ENCODE data around the gene CSMD2. TPM values are rescaled to one million over a fixed set of nuclear protein-coding genes. Genes with fewer than 3 reads are reported as not detected.

The CSMD2 gene
- total and polyA plus RNA-seq, 2 of the 8 experiments (the other 6 are each of a cell fraction or from before 2014, with no cell fraction given) = 7.0 to 14.7 TPM

DNA sequence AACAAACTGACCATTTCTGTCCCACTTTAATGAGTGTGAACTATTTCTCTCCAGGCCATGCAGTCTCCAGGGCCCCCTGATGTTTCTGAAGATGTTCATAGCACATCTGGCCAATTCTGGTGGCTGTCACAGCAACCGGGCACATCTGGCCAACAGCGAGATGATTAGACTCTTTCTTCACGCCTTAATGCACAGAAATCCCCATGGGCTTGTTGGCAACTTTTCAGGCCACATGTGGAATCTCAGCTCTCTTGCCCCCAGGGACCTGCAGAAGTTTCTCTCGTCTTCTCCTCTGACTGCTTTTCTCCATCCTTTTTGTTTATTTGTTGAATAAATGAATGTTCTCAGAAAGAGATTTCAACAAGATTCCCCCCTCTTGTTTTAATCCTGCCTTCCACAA lies 372.4 kb downstream of the CSMD2 start:
- H3K79me1 ChIP-seq (ENCODE audit: low read depth, low read length) = no peaks in the 10 kb centered on the region
- no peak overlapping the region for H3K14ac ChIP-seq (ENCODE audit: insufficient read length)
- no peak overlapping the region for H3K4me2 ChIP-seq (ENCODE audit: insufficient read depth in 1 of 2, low read depth in 2 of 2, low read length in 2 of 2)
- DNase-seq (ENCODE audit: low read depth in 1 of 2, low spot score in 2 of 2) (no peak), FAIRE-seq (no peak)
- H2BK120ac ChIP-seq (replicated peaks; ENCODE audit: low read depth, low read length) = no peak overlapping the region
- H3K23me2 ChIP-seq (ENCODE audit: low read depth, low read length) = 0 out of 2 replicates have a peak, but pooled peaks cover 2% of the 10 kb centered on the region
- peaks cover 0 to 7% (median 4%) of the 10 kb centered on the region in 4 experiments; a peak in 4 of 8 replicates for H3K36me3 ChIP-seq (ENCODE audit: control insufficient read depth in 2 of 4, insufficient read depth in 4 of 4, low read length in 3 of 4)
- no peaks in the 10 kb centered on the region for H3K4me1 ChIP-seq (replicated peaks in 1 of 4; ENCODE audit: control insufficient read depth in 3 of 4, insufficient read depth in 4 of 4, low read length in 3 of 4)
- no peak for TF ChIP-seq SRF (IDR thresholded peaks at IDR 0.05; ENCODE audit: low read depth, low read length)
- TF ChIP-seq NANOG (IDR thresholded peaks at IDR 0.05; ENCODE audit: insufficient read depth, low read depth, low read length, poor library complexity, severe bottlenecking) = no peak
- TF ChIP-seq KDM4A (IDR thresholded peaks at IDR 0.05; ENCODE audit: low read depth, low read length, severe bottlenecking) = no peak
- TF ChIP-seq CEBPB (IDR thresholded peaks at IDR 0.05; ENCODE audit: low read depth, low read length) = no peak
- no peak for TF ChIP-seq SP2 (IDR thresholded peaks at IDR 0.05; ENCODE audit: low read length)
- no peak for TF ChIP-seq BCL11A (IDR thresholded peaks at IDR 0.05; ENCODE audit: low read depth in 2 of 2, low read length in 2 of 2)
- TF ChIP-seq KDM1A (IDR thresholded peaks at IDR 0.05; ENCODE audit: borderline replicate concordance, low read length) = no peak
- no peak for TF ChIP-seq EGR1 (IDR thresholded peaks at IDR 0.05; ENCODE audit: borderline replicate concordance, low read depth, low read length)
- WGBS, 2 experiments (ENCODE audit: extremely low coverage in 1 of 2, insufficient coverage in 1 of 2, insufficient read length in 1 of 2, insufficient replicate concordance in 2 of 2, low coverage in 1 of 2, low lambda C conversion rate in 2 of 2, missing lambda C conversion rate in 1 of 2) = 94% methylated on average over 4 of the region's 4 CpGs; no CpG with 5 or more reads in 1 of the 2 experiments
- H2BK15ac ChIP-seq (ENCODE audit: low read length) = no peak overlapping the region
- no peak overlapping the region for H3K9ac ChIP-seq (replicated peaks in 1 of 4; ENCODE audit: extremely low read depth in 1 of 4, low read depth in 3 of 4, low read length in 3 of 4)
- no peaks in the 10 kb centered on the region; a peak in 1 of 4 replicates for H3K9me3 ChIP-seq (ENCODE audit: insufficient read depth in 2 of 2, low read depth in 1 of 2, low read length in 1 of 2)
- ChIA-PET POLR2A (ENCODE audit: partially characterized antibody) (no interaction called here), CTCF (ENCODE audit: partially characterized antibody) (no interaction called here)
- no peak overlapping the region for H2AFZ ChIP-seq (ENCODE audit: low read length)
- H3K18ac ChIP-seq (ENCODE audit: extremely low read depth, low read length) = no peak overlapping the region
- H3K56ac ChIP-seq (replicated peaks; ENCODE audit: insufficient read length, low read depth, low read length) = no peak overlapping the region
- no peak overlapping the region for H3K27ac ChIP-seq (ENCODE audit: low read depth, low read length)
- H4K20me1 ChIP-seq (replicated peaks in 1 of 2; ENCODE audit: control insufficient read depth in 1 of 2, insufficient read depth in 2 of 2, low read length in 2 of 2) = no peaks in the 10 kb centered on the region
- no peak overlapping the region for H2BK5ac ChIP-seq (ENCODE audit: low read depth, low read length)
- no peak overlapping the region for H3K4ac ChIP-seq (replicated peaks; ENCODE audit: insufficient read length, low read depth, low read length)
- no peak overlapping the region for H4K91ac ChIP-seq (replicated peaks; ENCODE audit: insufficient read length, low read length)
- no peak overlapping the region for H2BK12ac ChIP-seq (ENCODE audit: low read depth, low read length)
- no peak overlapping the region for H2AK5ac ChIP-seq (ENCODE audit: low read depth, low read length)
- H3K23ac ChIP-seq (ENCODE audit: insufficient read length) = no peak overlapping the region
- no peak overlapping the region for H4K8ac ChIP-seq (ENCODE audit: extremely low read depth, insufficient read depth, low read length)
- H3K4me3 ChIP-seq (ENCODE audit: extremely low read depth in 1 of 4, insufficient read depth in 2 of 4, low read depth in 3 of 4, low read length in 4 of 4) = no peak overlapping the region
- H3K27me3 ChIP-seq (replicated peaks in 1 of 4; ENCODE audit: control insufficient read depth in 3 of 4, extremely low read depth in 1 of 4, insufficient read depth in 3 of 4, low read length in 3 of 4) = no peaks in the 10 kb centered on the region
- no peak overlapping the region for H2BK20ac ChIP-seq (ENCODE audit: low read length)
- no peak overlapping the region for H4K5ac ChIP-seq (ENCODE audit: insufficient read length, low read depth, low read length)
- H3K79me2 ChIP-seq (ENCODE audit: control insufficient read depth in 1 of 2, insufficient read depth in 2 of 2, low read length in 2 of 2) = no peaks in the 10 kb centered on the region
